ENCODE measurements around the gene JHY.

GRCh38 chr11:122917311-122917710 lies 34.8 kb downstream of the JHY start:
- no peak for TF ChIP-seq CTCF (IDR thresholded peaks at IDR 0.05)
- no peak for TF ChIP-seq POLR2AphosphoS5 (IDR thresholded peaks at IDR 0.05)
- no peak for TF ChIP-seq POLR2A (IDR thresholded peaks at IDR 0.05; ENCODE audit: low read depth)

All from esophagus muscularis mucosa (tissue), 3 donors.